ENCODE results near the gene GET3. TPM values are rescaled to one million over a fixed set of nuclear protein-coding genes. Genes with fewer than 3 reads are reported as not detected.
A peak's percentile ranks its signal among the peaks of the same experiment; 100 is the strongest.

Gene GET3
- total and polyA plus RNA-seq, 3 experiments from 2014 or later, result 72.5 to 101 (median 96.9) TPM

DNA sequence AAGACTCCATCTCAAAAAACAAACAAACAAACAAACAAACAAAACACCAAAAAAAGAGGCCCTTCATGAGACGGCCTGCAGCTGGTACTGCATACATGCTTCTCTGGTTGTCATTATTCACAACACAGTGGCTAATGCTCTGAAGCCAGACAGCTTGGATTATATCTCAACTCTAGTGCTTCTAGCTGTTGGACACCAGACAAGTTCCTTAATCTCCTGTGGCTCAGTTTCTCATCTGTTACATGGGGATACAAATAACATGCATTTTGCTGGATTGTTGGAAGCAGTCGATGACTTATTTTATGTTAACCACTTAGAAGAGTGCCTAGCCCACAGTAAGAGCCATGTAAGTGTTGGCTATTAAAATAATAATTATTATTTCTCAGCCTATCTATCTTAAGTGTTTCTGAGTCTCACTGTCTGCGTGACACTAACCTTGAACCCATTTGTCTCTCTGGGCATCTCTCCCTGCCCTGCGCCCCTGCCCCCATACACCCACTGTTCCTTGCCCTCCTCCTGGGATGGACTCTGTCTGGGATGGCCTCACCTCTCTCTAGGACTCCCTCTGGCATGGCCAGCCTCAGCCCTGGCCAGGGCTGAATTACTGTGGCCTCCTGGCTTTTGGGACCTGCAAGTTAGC, 50.9 kb downstream of the GET3 start:
- Mint-ChIP-seq H3K27ac (peak overlapping the region; percentile 93 to 99 (median 99)), H3K27me3 (peaks cover 0 to 20% of the 10 kb centered on the region in 2 donors), H3K4me3 (peak overlapping the region in 2 of 7 donors; percentile 13 to 32), H3K9me3 (peaks cover 0 to 2% (median 0%) of the 10 kb centered on the region in 5 donors), H3K36me3 (peaks cover 0 to 19% (median 0%) of the 10 kb centered on the region in 3 donors), H3K4me1 (peaks cover 20 to 28% (median 22%) of the 10 kb centered on the region in 3 donors)
- Histone ChIP-seq H3K27me3 (ENCODE audit: insufficient read depth, low read length, poor library complexity, severe bottlenecking) (no peaks in the 10 kb centered on the region), H3K4me3 (ENCODE audit: low read length) (no peak overlapping the region), H3K36me3 (ENCODE audit: insufficient read depth, low read length) (peaks cover 4% of the 10 kb centered on the region), H3K9me3 (ENCODE audit: low read length) (no peaks in the 10 kb centered on the region), H3K27ac (ENCODE audit: low read depth, low read length) (peak overlapping the region; percentile 84), H3K4me1 (ENCODE audit: insufficient read depth, low read length) (peaks cover 48% of the 10 kb centered on the region)
- ChIA-PET POLR2A (interaction anchor here (0.5 to 1.9 kb wide), 2 partner anchors 11 to 65 kb away, joined by 3 to 10 read pairs; no protein-coding TSS in a partner anchor), CTCF (interaction anchor here (1.3 to 4.9 kb wide), 3 partner anchors 8 to 14 kb away, joined by 3 to 35 read pairs (median 8); partner anchors contain the start of gene HOOK2)
- DNase-seq, result no peak

DNA sequence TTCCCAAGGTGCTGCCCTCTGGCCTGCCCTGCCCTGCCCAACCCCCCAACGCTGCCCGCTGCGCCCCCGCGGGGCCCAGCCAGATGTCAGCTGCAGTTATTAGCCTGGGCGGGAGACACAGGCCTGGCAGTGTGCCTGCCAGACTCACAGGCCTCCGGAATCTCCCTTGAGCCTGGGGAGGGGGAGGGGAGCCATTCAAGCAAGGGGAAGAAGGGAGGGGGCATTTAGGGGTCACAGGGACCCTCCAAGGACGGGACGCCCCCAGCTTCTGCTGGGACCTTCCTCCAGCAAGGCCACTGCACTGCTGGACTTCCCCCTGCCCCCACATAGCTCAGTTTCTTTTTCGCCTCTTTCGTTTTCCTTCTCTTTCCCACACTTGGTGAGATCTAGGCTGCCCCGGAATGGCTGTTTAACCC, 51.4 kb downstream of the GET3 start:
- DNase-seq, result peak in 4 of 5 donors; percentile 47 to 78 (median 53)
- Mint-ChIP-seq H3K9me3 (peaks cover 0 to 4% (median 2%) of the 10 kb centered on the region in 5 donors), H3K27ac (peak overlapping the region; percentile 93 to 99 (median 99)), H3K4me3 (peak overlapping the region; percentile 75 to 91 (median 82)), H3K36me3 (peaks cover 0 to 22% (median 0%) of the 10 kb centered on the region in 3 donors), H3K4me1 (peaks cover 17 to 28% (median 17%) of the 10 kb centered on the region in 3 donors), H3K27me3 (peaks cover 0 to 23% of the 10 kb centered on the region in 2 donors)
- Histone ChIP-seq H3K4me1 (ENCODE audit: insufficient read depth, low read length) (peaks cover 43% of the 10 kb centered on the region), H3K27ac (ENCODE audit: low read depth, low read length) (peak overlapping the region; percentile 84), H3K4me3 (ENCODE audit: low read length) (no peak overlapping the region), H3K27me3 (ENCODE audit: insufficient read depth, low read length, poor library complexity, severe bottlenecking) (no peaks in the 10 kb centered on the region), H3K36me3 (ENCODE audit: insufficient read depth, low read length) (peaks cover 4% of the 10 kb centered on the region), H3K9me3 (ENCODE audit: low read length) (no peaks in the 10 kb centered on the region)
- ChIA-PET POLR2A (interaction anchor here (0.5 to 1.9 kb wide), 2 partner anchors 11 to 66 kb away, joined by 3 to 10 read pairs; no protein-coding TSS in a partner anchor), CTCF (interaction anchor here (1.0 to 4.9 kb wide), 2 partner anchors 11 to 22 kb away, joined by 4 to 35 read pairs; no protein-coding TSS in a partner anchor)

GRCh38 chr19:12789098-12789903, 52.0 kb downstream of the GET3 start:
- Histone ChIP-seq H3K36me3 (ENCODE audit: insufficient read depth, low read length) (peaks cover 4% of the 10 kb centered on the region), H3K4me3 (ENCODE audit: low read length) (no peak overlapping the region), H3K27me3 (ENCODE audit: insufficient read depth, low read length, poor library complexity, severe bottlenecking) (no peaks in the 10 kb centered on the region), H3K9me3 (ENCODE audit: low read length) (no peaks in the 10 kb centered on the region), H3K4me1 (ENCODE audit: insufficient read depth, low read length) (peaks cover 41% of the 10 kb centered on the region), H3K27ac (ENCODE audit: low read depth, low read length) (peak overlapping the region; percentile 99)
- peaks cover 0 to 26% of the 10 kb centered on the region in 2 donors for H3K27me3 Mint-ChIP-seq
- peaks cover 0 to 4% (median 2%) of the 10 kb centered on the region in 5 donors for H3K9me3 Mint-ChIP-seq
- peaks cover 0 to 22% (median 2%) of the 10 kb centered on the region in 3 donors for H3K36me3 Mint-ChIP-seq
- POLR2A ChIA-PET, result interaction anchor here (1.9 kb wide), 1 partner anchor 12 kb away, joined by 10 read pairs; no protein-coding TSS in a partner anchor
- H3K4me1 Mint-ChIP-seq, result peaks cover 20 to 33% (median 21%) of the 10 kb centered on the region in 3 donors
- CTCF ChIA-PET, result interaction anchor here (1.0 to 4.9 kb wide), 2 partner anchors 12 to 22 kb away, joined by 4 to 35 read pairs; no protein-coding TSS in a partner anchor
- H3K4me3 Mint-ChIP-seq, result peak overlapping the region; percentile 75 to 100 (median 83)
- peak overlapping the region; percentile 93 to 100 (median 99) for H3K27ac Mint-ChIP-seq
- no peak for DNase-seq

DNA sequence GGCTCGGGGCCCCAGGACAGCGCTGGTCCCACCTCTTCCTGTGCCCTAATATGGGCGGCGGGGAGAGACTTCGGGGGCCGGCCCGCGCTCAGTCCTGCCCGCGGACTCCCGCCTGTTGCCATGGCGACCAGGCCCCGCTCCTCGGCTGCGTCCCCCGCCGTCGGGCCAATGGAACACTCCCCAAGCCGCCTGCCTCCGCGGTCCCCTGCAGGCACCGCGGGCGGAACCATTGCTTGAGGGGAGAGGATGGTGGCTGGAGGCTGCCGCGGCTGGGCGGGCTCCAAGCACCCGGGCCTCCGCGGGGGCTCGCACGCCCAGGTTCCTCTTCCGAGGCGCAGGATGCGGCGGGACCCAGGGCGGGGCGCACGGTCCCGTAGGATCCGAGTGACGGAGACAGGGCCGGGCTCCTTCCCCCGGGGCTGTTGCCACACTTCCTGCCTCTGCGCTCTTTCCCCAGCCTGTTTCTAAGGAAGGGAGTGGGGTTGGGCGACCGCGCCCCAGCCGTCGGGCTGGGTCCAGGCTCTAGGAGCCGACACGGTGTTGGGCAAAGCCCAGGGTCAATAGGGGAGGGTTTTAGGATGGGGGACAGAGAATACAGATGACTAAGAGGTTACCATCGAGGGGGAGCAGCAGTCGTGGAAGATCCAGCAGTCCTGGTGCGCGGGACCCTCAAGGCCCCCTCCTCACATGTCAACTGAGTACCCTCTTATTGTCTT, 52.8 kb downstream of the GET3 start:
- DNase-seq, result peak; percentile 89 to 96 (median 93)
- no peaks in the 10 kb centered on the region for H3K27me3 ChIP-seq (ENCODE audit: insufficient read depth, low read length, poor library complexity, severe bottlenecking)
- peaks cover 4% of the 10 kb centered on the region for H3K36me3 ChIP-seq (ENCODE audit: insufficient read depth, low read length)
- no peaks in the 10 kb centered on the region for H3K9me3 ChIP-seq (ENCODE audit: low read length)
- ChIA-PET CTCF (interaction anchor here (1.0 to 13.7 kb wide), 4 partner anchors 13 to 29 kb away, joined by 4 to 483 read pairs (median 180); partner anchors contain the start of gene HOOK2), POLR2A (interaction anchor here (1.9 to 7.5 kb wide), 3 partner anchors 7 to 13 kb away, joined by 10 to 167 read pairs (median 140); no protein-coding TSS in a partner anchor)
- peaks cover 25 to 41% (median 28%) of the 10 kb centered on the region in 3 donors for H3K4me1 Mint-ChIP-seq
- H3K4me3 ChIP-seq (ENCODE audit: low read length), result peak overlapping the region; percentile 92
- peak overlapping the region; percentile 90 to 100 (median 96) for H3K4me3 Mint-ChIP-seq
- peaks cover 0 to 22% (median 2%) of the 10 kb centered on the region in 3 donors for H3K36me3 Mint-ChIP-seq
- H3K27ac Mint-ChIP-seq, result peak overlapping the region; percentile 91 to 100 (median 99)
- H3K4me1 ChIP-seq (ENCODE audit: insufficient read depth, low read length), result peaks cover 41% of the 10 kb centered on the region
- H3K27me3 Mint-ChIP-seq, result peaks cover 0 to 30% of the 10 kb centered on the region in 2 donors
- peak overlapping the region; percentile 99 for H3K27ac ChIP-seq (ENCODE audit: low read depth, low read length)
- H3K9me3 Mint-ChIP-seq, result peaks cover 0 to 4% (median 2%) of the 10 kb centered on the region in 5 donors

GRCh38 chr19:12790628-12791344, 53.5 kb downstream of the GET3 start:
- Mint-ChIP-seq H3K4me1 (peaks cover 28 to 43% (median 31%) of the 10 kb centered on the region in 3 donors), H3K9me3 (peaks cover 0 to 4% (median 2%) of the 10 kb centered on the region in 5 donors), H3K27me3 (peaks cover 0 to 30% of the 10 kb centered on the region in 2 donors), H3K27ac (peak overlapping the region; percentile 91 to 100 (median 99)), H3K4me3 (peak overlapping the region; percentile 90 to 100 (median 96)), H3K36me3 (peaks cover 0 to 22% (median 2%) of the 10 kb centered on the region in 3 donors)
- Histone ChIP-seq H3K27me3 (ENCODE audit: insufficient read depth, low read length, poor library complexity, severe bottlenecking) (no peaks in the 10 kb centered on the region), H3K9me3 (ENCODE audit: low read length) (no peaks in the 10 kb centered on the region), H3K36me3 (ENCODE audit: insufficient read depth, low read length) (peaks cover 4% of the 10 kb centered on the region), H3K4me3 (ENCODE audit: low read length) (peak overlapping the region; percentile 92), H3K4me1 (ENCODE audit: insufficient read depth, low read length) (peaks cover 38% of the 10 kb centered on the region), H3K27ac (ENCODE audit: low read depth, low read length) (peak overlapping the region; percentile 99)
- CTCF ChIA-PET, result interaction anchor here (0.8 to 13.7 kb wide), 5 partner anchors 14 to 186 kb away, joined by 3 to 483 read pairs (median 3); partner anchors contain the start of gene HOOK2
- POLR2A ChIA-PET, result interaction anchor here (0.5 to 7.5 kb wide), 15 partner anchors 8 to 1046 kb away, joined by 3 to 167 read pairs (median 5); partner anchors contain the start of genes GCDH, HOOK2, RNASEH2A and SYCE2
- no peak for DNase-seq

DNA sequence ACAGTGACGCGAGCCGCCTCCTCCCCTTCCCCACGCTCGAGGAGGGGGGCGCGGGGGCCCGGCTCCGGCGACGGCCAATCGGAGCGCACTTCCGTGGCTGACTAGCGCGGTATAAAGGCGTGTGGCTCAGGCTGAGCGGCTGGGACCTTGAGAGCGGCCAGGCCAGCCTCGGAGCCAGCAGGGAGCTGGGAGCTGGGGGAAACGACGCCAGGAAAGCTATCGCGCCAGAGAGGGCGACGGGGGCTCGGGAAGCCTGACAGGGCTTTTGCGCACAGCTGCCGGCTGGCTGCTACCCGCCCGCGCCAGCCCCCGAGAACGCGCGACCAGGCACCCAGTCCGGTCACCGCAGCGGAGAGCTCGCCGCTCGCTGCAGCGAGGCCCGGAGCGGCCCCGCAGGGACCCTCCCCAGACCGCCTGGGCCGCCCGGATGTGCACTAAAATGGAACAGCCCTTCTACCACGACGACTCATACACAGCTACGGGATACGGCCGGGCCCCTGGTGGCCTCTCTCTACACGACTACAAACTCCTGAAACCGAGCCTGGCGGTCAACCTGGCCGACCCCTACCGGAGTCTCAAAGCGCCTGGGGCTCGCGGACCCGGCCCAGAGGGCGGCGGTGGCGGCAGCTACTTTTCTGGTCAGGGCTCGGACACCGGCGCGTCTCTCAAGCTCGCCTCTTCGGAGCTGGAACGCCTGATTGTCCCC, 54.2 kb downstream of the GET3 start, which contains the start of gene JUNB:
TSS of gene JUNB (plus strand) at position 142 of the 706 bp plus-strand sequence. CDS start at position 428, 286 bp downstream.
- ChIA-PET POLR2A (interaction anchor here (0.5 to 7.5 kb wide), 19 partner anchors 9 to 1827 kb away, joined by 3 to 167 read pairs (median 5); partner anchors contain the start of genes GCDH, HOOK2, RNASEH2A and SYCE2), CTCF (interaction anchor here (0.8 to 13.7 kb wide), 6 partner anchors 14 to 185 kb away, joined by 3 to 483 read pairs (median 3); partner anchors contain the start of gene HOOK2)
- H3K27ac Mint-ChIP-seq, result peak within 1 kb of the TSS; percentile 91 to 100 (median 99)
- peak; percentile 94 to 99 (median 98) for DNase-seq
- Histone ChIP-seq H3K27ac (ENCODE audit: low read depth, low read length) (peak within 1 kb of the TSS; percentile 99), H3K36me3 (ENCODE audit: insufficient read depth, low read length) (peaks cover 4% of the 10 kb centered on the region), H3K4me1 (ENCODE audit: insufficient read depth, low read length) (peaks cover 38% of the 10 kb centered on the region), H3K9me3 (ENCODE audit: low read length) (no peaks in the 10 kb centered on the region), H3K27me3 (ENCODE audit: insufficient read depth, low read length, poor library complexity, severe bottlenecking) (no peaks in the 10 kb centered on the region), H3K4me3 (ENCODE audit: low read length) (peak within 1 kb of the TSS; percentile 96)
- H3K9me3 Mint-ChIP-seq, result peaks cover 0 to 4% (median 2%) of the 10 kb centered on the region in 5 donors
- H3K27me3 Mint-ChIP-seq, result peaks cover 0 to 31% of the 10 kb centered on the region in 2 donors
- peaks cover 0 to 23% (median 2%) of the 10 kb centered on the region in 3 donors for H3K36me3 Mint-ChIP-seq
- H3K4me1 Mint-ChIP-seq, result peaks cover 35 to 50% (median 38%) of the 10 kb centered on the region in 3 donors
- peak within 1 kb of the TSS; percentile 90 to 100 (median 96) for H3K4me3 Mint-ChIP-seq
